CD4-positive, alpha-beta T cell treated with Interleukin-17A for 4 hours (primary cell): ENCODE measurements around the gene FGF10.

Experiments used
- DNase-seq: peaks from one replicate; pipeline ENCODE4 v3.0.0-alpha.2; 2020; ENCODE audit warnings: mixed read lengths

FGF10 gene

DNA sequence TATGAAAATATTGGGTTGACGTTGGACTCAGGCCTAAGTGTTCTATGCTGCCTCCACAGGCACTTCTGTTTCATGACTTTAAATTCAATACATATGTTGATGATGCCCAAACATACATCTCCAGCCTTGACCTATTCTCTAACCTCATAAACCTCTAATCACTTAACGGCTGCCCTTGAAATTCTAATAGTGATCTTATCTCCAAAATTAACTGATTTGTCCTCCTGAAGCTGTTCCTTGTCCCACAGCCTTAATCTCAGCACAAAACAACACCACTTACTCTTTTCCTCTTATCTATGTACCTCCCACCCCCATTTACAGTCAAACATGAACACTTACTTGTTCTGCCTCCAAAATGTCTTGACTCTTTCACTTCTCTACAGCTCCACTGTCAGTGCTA, 43.3 kb downstream of the FGF10 start:
- DNase-seq = no peak

- no peak for DNase-seq
Measured at GRCh38 chr5:44336708-44337107, 52.5 kb downstream of the FGF10 start.

DNA sequence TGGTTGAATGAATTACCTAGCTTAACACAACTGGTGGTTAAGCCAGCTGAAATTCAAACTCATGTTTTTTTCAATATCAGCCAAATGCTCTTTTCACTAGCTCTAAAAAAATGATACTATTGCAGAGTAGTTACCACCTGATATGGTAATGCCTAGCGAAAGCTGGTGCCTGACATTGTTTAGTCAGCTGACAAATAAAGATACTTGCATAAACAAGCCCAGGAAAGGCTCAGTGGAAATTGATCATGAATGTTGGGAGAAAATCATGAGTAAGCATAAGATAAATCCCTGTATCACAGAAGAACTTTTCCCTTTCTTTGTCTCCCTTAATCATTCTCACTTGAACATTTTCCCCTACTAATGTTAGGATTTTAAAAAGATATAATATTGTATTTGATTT, 54.6 kb downstream of the FGF10 start:
- no peak for DNase-seq

DNA sequence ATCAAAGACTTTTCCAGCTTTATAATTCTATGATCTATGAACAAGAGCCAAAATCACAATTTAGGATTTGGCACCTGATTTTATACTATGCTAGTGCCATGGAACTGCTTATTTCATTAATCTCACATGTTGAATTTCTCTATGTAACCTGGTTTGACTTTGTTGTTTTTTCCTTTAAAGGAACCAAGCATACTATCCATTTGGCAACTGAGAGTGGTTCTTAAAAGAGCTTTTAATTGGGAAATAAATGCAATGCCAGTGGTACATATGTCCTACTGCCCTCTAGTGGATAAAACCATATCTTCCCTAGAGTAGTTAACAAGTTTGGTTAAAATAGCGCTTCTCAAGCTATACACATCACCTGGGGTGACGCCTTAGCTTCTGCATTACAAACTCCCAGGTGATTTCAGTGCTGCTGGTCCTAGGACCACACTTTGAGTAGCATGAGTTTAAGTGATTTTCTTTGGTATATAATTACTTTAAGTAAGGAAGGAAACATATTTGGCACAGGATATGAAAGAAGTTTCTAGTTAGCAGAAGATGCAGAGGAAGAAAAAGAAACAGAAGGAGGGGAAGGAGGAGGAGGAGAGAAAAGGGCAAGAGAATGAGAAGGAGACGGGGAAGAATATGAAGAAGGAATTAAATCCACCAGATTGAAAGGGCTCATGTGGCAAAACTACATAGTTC, 56.8 kb downstream of the FGF10 start:
- DNase-seq = no peak

DNA sequence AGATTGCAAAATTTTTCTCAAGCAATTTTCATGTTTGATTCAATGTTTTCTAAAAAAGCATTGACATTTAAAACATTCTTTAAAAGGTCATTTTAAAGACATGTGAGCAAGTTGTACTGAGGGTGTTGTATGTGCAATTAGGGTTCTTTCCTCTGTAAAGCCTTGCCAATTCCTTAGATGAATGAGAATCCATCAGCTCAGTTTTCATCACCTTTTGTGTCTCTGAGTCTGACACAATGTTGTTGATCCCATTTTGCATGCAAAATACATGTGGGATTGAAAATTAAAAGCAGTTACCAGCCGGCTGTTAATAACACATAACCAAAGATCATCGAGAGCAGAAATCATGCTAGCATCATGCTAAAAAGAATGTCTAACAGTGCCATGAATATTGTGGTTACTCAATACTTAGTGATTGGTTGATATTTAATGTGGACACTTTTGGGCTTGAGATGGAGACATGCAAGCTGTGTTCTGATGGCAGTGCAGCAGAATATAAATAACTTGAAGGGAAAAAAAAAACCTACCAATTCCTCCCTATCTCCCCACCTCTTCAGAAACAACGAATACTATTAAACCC, 57.7 kb downstream of the FGF10 start:
- DNase-seq = no peak

DNA sequence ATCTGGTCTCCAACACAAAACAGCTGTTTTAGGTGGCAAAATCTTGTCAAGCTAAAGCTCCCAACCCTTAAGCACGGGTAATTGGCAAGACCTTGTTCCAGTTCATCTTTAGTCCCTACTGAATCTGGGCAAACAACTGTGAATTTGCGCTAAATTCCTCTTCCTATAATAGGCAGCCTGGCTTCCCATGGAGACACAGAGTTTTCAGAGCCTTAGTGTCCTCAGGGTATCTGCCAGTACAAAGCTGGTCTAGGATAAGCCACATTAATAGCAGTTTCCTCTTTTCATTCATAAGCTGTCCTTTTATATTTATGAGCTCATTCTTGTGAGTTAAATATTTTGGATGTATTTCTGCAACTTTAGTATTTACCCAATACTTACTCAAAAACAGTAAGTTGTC, 59.5 kb downstream of the FGF10 start:
- no peak for DNase-seq

- no peak for DNase-seq
Measured at GRCh38 chr5:44321144-44321725, 68.0 kb downstream of the FGF10 start.

- no peak for DNase-seq
Measured at GRCh38 chr5:44320188-44320587, 69.0 kb downstream of the FGF10 start.

DNA sequence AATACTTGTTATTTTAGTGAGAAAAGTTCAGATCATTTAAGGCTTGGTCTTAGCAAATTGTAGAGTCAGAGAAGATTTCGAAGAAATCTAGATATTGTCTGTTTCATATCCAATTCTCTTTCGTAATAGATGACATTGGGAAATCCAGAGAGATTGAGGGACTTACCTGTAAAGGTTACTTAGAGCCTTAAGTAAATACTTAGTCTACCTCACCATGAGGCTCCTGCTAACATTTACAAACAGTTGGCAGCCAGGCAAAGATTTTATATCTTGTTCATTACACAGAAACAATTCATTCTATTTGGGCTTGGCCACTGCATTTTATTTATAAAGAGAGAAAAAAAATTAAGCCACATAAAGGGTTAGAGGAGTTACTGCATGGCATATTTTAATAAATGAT, 70.3 kb downstream of the FGF10 start:
- no peak for DNase-seq

DNA sequence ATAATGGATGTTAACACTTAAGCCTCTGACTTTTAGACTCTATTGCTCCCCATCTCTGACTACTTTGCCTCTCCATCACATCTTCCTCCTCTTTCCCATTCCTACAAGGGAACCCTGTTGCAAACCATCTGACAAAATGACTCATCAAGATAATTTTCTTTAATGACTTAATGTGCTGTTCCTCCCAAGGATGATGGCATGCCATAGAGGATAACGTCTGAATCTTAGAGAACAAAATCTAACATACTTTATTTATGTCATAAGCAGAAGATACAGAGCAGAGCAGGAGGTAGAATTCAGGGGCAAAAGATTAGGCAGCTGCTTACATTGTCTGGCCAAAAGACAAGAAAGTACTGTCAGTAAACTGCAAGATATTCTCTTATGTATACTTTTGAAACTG, 76.8 kb downstream of the FGF10 start:
- no peak for DNase-seq

GRCh38 chr5:44300551-44300950, 88.7 kb downstream of the FGF10 start:
- no peak for DNase-seq

DNA sequence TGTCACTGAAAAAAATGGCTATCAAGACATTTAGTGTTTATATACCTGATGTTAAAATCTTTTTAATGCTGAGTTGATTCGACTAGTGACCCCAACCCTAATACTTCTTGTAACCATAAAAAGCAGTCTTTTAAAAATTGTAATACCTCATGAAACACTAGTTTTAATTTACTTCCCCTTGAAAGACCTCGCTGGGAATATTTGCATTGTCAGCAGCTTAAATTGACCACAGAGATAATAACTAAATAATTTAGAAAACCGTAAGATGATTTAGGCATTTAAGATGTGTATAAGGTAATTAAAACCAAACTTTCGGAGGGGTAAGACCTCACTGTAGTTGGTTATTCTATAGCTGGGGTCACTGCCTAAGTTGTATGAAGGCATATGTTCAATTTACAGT, 89.8 kb downstream of the FGF10 start:
- no peak for DNase-seq

DNA sequence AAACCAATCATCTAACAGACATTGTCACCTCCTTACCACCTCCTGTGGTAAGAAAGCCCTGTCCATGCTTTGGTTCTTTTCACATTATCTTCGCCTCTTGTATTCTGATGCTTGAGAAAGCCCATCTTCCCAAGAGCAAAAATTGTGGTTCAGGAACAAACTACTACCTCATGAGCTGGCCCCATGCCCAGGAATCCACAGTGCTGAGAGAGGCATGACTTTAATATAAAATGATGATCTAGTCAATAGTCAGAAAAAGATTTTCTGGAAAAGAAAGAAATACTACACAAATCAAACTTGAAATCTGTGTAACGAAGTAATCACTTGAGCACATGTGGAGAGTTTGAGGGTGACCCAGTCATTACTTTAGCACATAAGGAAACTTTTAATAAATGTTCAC, 94.7 kb downstream of the FGF10 start:
- no peak for DNase-seq

GRCh38 chr5:44292736-44293135, 96.5 kb downstream of the FGF10 start:
- no peak for DNase-seq

DNA sequence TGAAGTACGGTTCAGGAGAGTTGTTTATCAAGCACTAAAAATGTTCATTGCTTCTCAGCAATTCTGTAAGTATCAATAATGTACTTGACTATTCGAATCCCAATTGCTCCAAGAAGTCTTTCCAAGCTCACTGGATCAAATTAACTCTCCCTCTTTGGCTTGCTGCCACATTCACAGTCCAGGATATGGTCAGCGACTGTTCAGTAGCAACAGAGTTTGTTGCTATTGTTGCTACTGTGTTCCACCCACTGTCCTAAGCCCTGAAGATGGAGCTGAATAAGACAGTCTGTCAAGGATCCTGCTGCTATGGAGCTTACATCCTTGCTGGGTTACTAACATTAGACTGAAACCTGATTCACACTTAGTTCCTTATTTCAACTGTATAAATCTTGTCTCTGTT, 110.8 kb downstream of the FGF10 start:
- DNase-seq = no peak

DNA sequence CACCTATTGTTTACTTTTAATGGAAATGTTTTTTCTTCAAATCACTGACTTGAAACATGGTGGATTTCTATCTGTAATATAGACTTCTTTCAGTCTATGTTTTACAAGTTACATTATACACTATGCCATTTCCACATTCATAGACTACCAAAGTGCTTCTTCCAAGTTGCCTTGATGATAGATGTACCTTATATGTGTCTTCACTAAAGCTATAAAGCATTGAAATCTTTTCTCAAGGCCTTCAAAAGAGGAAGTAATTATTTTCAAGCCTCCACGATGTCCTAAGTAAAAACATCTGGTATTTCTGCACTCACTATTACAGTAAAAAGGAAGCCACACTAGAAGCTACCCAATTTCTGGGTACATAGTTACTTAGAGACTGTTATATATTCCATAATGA, 113.3 kb downstream of the FGF10 start:
- DNase-seq = no peak

DNA sequence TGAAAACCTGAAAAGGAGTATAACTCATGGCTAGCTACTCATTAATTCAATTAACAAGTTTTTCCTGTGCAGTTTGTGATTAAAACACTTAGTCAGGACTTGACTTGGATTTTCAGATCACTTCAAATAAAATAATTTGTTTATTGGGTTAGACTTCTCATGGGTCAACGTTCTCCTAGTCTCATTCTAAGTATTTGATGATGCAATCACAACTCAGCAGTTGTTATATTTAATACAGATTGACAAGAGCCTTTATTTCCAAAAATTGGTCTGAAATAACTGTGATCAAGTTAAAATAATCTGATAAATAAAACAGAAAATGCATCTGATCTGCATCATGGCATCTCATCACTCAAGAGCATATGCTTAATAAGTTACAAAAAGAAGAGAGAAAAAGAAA, 113.9 kb downstream of the FGF10 start:
- DNase-seq = no peak

DNA sequence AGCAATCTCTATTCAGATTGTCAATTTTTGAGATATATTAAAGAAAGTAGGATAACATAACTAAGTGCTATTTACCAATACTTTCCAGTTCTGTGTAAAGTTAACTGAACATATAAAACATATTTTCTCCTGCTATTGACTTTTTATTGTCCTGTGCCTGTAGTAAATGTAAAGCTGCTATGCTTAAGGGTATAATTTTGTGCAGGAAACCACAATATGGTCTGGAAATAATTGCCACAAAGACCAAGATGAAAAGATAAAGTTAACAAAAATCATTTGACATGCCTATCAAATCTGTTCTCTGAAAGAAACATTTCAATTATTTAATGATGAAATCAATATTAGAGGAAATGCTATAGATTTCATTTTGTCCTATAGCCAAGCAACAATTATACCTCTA, 121.3 kb downstream of the FGF10 start:
- no peak for DNase-seq

DNA sequence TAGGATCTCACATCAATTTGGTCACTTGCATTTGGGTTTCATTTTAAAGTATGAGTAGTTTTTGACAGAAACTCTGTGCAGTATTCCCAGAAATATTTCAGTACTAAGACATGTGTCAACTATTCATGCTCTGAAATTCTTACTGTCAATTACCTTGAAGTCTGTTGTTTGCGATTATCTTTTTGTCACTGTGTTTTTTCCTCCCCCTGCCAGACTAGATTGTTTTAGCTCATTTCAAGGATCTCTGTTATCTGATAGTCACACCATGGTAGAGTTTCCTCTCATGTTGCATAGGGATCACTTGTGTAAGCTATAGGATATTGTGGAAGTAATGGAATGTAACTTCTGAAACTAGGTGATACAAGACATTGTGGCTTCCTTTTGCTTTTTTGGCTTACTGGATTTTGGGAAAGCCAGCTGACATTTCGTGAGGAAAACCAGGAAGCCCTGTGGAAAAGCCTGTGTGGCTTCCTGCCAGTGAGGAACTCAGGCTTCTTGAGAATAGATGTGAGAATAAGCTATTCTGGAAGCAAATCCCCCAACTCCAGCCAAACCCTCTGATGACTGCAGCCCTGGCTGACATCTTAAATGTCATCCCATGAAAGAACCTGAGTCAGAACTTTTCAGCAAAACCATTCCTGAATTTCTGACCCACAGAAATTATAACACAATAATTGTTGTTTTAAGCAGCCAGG, 122.2 kb downstream of the FGF10 start:
- no peak for DNase-seq

GRCh38 chr5:44265713-44266112, 123.5 kb downstream of the FGF10 start:
- no peak for DNase-seq

GRCh38 chr5:44260793-44261192, 128.4 kb downstream of the FGF10 start:
- DNase-seq = no peak

- DNase-seq = no peak
Measured at GRCh38 chr5:44257653-44258365, 131.4 kb downstream of the FGF10 start.

GRCh38 chr5:44257221-44257620, 132.0 kb downstream of the FGF10 start:
- DNase-seq = no peak
